Peyer's patch (tissue), 4 donors: Measurements from ENCODE around the gene HOXD1.

Experiments used
- CTCF ChIP-seq, 6 experiments: fragments of 450-650 bp in 4 of 6; fragments of 200-600 bp in 2 of 6; sonication (generic) in 1 of 6; IDR thresholded peaks; one replicate each; pipeline ENCODE4 v1.5.1; 2017 to 2019; ENCODE audit warnings: antibody characterized with exemption in 6 of 6, mild to moderate bottlenecking in 3 of 6, moderate library complexity in 1 of 6
- POLR2A ChIP-seq, 2 donors: fragments of 450-650 bp; IDR thresholded peaks; one replicate each; pipeline ENCODE4 v1.5.1; 2017; ENCODE audit warnings: antibody characterized with exemption in 2 of 2, mild to moderate bottlenecking in 2 of 2, moderate library complexity in 2 of 2

- TF ChIP-seq CTCF (IDR thresholded peaks at IDR 0.05): no peak
- TF ChIP-seq POLR2A (IDR thresholded peaks at IDR 0.05): no peak
Measured at GRCh38 chr2:176148751-176149421, 39.6 kb upstream of the HOXD1 start.
